ENCODE measurements around the gene PRKRA.

- TF ChIP-seq, protein P1, sequence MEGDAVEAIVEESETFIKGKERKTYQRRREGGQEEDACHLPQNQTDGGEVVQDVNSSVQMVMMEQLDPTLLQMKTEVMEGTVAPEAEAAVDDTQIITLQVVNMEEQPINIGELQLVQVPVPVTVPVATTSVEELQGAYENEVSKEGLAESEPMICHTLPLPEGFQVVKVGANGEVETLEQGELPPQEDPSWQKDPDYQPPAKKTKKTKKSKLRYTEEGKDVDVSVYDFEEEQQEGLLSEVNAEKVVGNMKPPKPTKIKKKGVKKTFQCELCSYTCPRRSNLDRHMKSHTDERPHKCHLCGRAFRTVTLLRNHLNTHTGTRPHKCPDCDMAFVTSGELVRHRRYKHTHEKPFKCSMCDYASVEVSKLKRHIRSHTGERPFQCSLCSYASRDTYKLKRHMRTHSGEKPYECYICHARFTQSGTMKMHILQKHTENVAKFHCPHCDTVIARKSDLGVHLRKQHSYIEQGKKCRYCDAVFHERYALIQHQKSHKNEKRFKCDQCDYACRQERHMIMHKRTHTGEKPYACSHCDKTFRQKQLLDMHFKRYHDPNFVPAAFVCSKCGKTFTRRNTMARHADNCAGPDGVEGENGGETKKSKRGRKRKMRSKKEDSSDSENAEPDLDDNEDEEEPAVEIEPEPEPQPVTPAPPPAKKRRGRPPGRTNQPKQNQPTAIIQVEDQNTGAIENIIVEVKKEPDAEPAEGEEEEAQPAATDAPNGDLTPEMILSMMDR (IDR thresholded peaks at IDR 0.05) = no peak
- TF ChIP-seq POLR2A (IDR thresholded peaks at IDR 0.05) = no peak
Observed at GRCh38 chr2:178496049-178496448, 45.1 kb upstream of the PRKRA start.
